ENCODE results near the gene FAM131A. TPM values are rescaled to one million over a fixed set of nuclear protein-coding genes. Genes with fewer than 3 reads are reported as not detected.

FAM131A gene
- polyA plus RNA-seq, 1 donor (not counting 4 experiments of a cell fraction or from before 2014, with no cell fraction given), result 10.8 TPM

DNA sequence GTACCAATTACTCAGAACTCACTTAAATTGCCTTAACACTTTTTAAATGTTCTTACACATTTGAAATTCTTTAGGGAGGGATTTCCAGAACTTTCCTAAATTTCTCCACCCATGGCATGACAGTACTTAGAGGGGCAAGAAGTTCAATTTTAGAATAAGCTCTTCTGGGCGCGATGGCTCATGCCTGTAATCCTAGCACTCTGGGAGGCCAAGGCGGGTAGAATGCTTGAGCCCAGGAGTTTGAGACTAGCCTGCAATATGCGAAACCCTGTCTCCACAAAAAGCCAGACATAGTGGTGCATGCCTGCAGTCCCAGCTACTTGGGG, 10.6 kb downstream of the FAM131A start:
- no peak overlapping the region for H3K9ac ChIP-seq (ENCODE audit: control insufficient read depth, extremely low read depth, insufficient read depth, low read length)
- H3K9me3 ChIP-seq (ENCODE audit: control insufficient read depth, low read depth, low read length), result no peaks in the 10 kb centered on the region
- H3K27me3 ChIP-seq (ENCODE audit: control insufficient read depth, extremely low read depth, insufficient read depth, low read length), result no peaks in the 10 kb centered on the region
- H3K79me2 ChIP-seq (ENCODE audit: control insufficient read depth, insufficient read depth, low read length), result no peaks in the 10 kb centered on the region
- H3K4me1 ChIP-seq (ENCODE audit: control insufficient read depth, extremely low read depth, insufficient read depth, low read length), result peaks cover 11% of the 10 kb centered on the region
- dilution Hi-C loops (cut with MboI; ENCODE audit: extremely low pct_ligation_motif_present, low sequenced_read_pairs), result no loop called here
- H3K4me2 ChIP-seq (ENCODE audit: control insufficient read depth, extremely low read depth, insufficient read depth, low read depth, low read length), result no peak overlapping the region
- DNase-seq (ENCODE audit: low read depth, low spot score) (no peak), FAIRE-seq (no peak)
- no peak overlapping the region for H2AFZ ChIP-seq (ENCODE audit: control insufficient read depth, low read length)
- H3K36me3 ChIP-seq (ENCODE audit: control insufficient read depth in 2 of 2, extremely low read depth in 1 of 2, insufficient read depth in 2 of 2, low read length in 2 of 2), result peaks cover 11 to 13% of the 10 kb centered on the region in 2 experiments
- TF ChIP-seq EZH2 (IDR thresholded peaks at IDR 0.05; ENCODE audit: low read length) (no peak), CTCF (optimal IDR thresholded peaks at IDR 0.05 in 1 of 3, IDR thresholded peaks at IDR 0.05 in 1 of 3, conservative IDR thresholded peaks at IDR 0.05 in 1 of 3; ENCODE audit: extremely low read depth in 1 of 3, insufficient read depth in 2 of 3, low read length in 3 of 3) (no peak)
- H3K9me1 ChIP-seq (ENCODE audit: control insufficient read depth, extremely low read depth, insufficient read depth, low read length), result no peaks in the 10 kb centered on the region
- H3K27ac ChIP-seq (ENCODE audit: control insufficient read depth, insufficient read depth, low read length), result no peak overlapping the region
- H4K20me1 ChIP-seq (ENCODE audit: control insufficient read depth, extremely low read depth, insufficient read depth, low read length), result no peaks in the 10 kb centered on the region
- no peak overlapping the region for H3K4me3 ChIP-seq (ENCODE audit: control insufficient read depth in 2 of 3, extremely low read depth in 1 of 3, insufficient read depth in 2 of 3, low read depth in 1 of 3, low read length in 3 of 3)

DNA sequence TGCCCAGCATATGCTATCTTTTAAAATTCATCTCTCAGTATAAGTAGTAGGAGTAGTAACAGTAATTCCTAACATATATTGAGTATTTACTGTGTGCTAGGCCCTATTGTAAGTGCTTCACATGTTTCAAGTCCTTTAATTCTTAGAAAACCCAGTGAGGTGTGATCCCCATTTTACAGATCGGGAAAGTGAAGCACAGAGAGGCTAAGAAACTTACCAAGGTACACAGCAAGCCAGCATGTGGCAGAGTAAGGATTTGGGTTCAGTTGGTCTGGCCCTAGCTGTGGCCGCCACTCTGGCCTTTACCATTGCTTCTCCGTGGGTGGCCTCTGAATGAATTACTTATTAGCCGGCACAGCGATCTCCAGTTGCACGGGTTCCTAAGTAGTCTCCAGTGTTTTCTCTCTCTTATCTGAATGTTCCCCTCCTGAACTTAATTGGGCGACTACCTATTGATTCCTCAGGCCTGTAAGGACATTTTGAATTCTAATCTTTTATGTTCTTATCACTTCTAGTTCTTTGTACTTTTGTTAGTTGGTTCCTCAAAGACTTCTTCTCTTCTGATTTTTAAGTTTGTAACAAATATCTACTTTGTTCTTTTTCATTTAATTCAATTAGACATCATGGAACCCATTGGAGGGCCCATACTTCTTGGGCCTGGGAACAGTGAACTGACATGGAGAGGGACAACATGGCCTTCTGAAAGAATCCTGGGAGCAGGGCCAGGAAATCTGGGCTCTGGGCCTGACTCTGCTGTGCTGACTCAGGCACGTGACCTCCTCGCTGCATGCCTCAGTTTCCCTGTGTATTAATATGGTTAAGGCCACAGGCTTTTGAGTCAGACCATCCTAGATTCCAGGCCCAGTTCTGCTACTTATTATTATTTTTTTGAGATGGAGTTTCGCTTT, 12.4 kb downstream of the FAM131A start:
- no peak overlapping the region for H2AFZ ChIP-seq (ENCODE audit: control insufficient read depth, low read length)
- no peak overlapping the region for H3K4me3 ChIP-seq (ENCODE audit: control insufficient read depth in 2 of 3, extremely low read depth in 1 of 3, insufficient read depth in 2 of 3, low read depth in 1 of 3, low read length in 3 of 3)
- FAIRE-seq (no peak), DNase-seq (ENCODE audit: low read depth, low spot score) (no peak)
- H3K4me1 ChIP-seq (ENCODE audit: control insufficient read depth, extremely low read depth, insufficient read depth, low read length), result peaks cover 3% of the 10 kb centered on the region
- H3K79me2 ChIP-seq (ENCODE audit: control insufficient read depth, insufficient read depth, low read length), result no peaks in the 10 kb centered on the region
- no peaks in the 10 kb centered on the region for H4K20me1 ChIP-seq (ENCODE audit: control insufficient read depth, extremely low read depth, insufficient read depth, low read length)
- peaks cover 10 to 11% of the 10 kb centered on the region in 2 experiments for H3K36me3 ChIP-seq (ENCODE audit: control insufficient read depth in 2 of 2, extremely low read depth in 1 of 2, insufficient read depth in 2 of 2, low read length in 2 of 2)
- H3K4me2 ChIP-seq (ENCODE audit: control insufficient read depth, extremely low read depth, insufficient read depth, low read depth, low read length), result no peak overlapping the region
- no peaks in the 10 kb centered on the region for H3K9me3 ChIP-seq (ENCODE audit: control insufficient read depth, low read depth, low read length)
- no peaks in the 10 kb centered on the region for H3K27me3 ChIP-seq (ENCODE audit: control insufficient read depth, extremely low read depth, insufficient read depth, low read length)
- H3K9me1 ChIP-seq (ENCODE audit: control insufficient read depth, extremely low read depth, insufficient read depth, low read length), result no peaks in the 10 kb centered on the region
- no peak overlapping the region for H3K27ac ChIP-seq (ENCODE audit: control insufficient read depth, insufficient read depth, low read length)
- no peak overlapping the region for H3K9ac ChIP-seq (ENCODE audit: control insufficient read depth, extremely low read depth, insufficient read depth, low read length)
- no peak for TF ChIP-seq CTCF (optimal IDR thresholded peaks at IDR 0.05 in 1 of 3, IDR thresholded peaks at IDR 0.05 in 1 of 3, conservative IDR thresholded peaks at IDR 0.05 in 1 of 3; ENCODE audit: extremely low read depth in 1 of 3, insufficient read depth in 2 of 3, low read length in 3 of 3)
- no peak for TF ChIP-seq EZH2 (IDR thresholded peaks at IDR 0.05; ENCODE audit: low read length)
- dilution Hi-C loops (cut with MboI; ENCODE audit: extremely low pct_ligation_motif_present, low sequenced_read_pairs), result no loop called here
